Measurements from ENCODE around the gene BRINP2. TPM values are rescaled to one million over a fixed set of nuclear protein-coding genes. Genes with fewer than 3 reads are reported as not detected.
A peak's percentile ranks its signal among the peaks of the same experiment; 100 is the strongest.

The BRINP2 gene
- total RNA-seq (2022) (not detected in 2 replicates), Bru-seq, nascent RNA (percentile 5 among the genes with signal in this experiment), BruChase-seq, experiment 1, labeled RNA remaining after a 6-hour chase (percentile 1 among the genes with signal in this experiment), BruChase-seq, experiment 2, labeled RNA remaining after a 2-hour chase (percentile 1 among the genes with signal in this experiment)
- long read RNA-seq, result 0 reads

- no peak for DNase-seq
- intact Hi-C loops (cut with micrococcal nuclease; ENCODE audit: unreplicated experiment), result no loop called here
- H3K27ac Mint-ChIP-seq (ENCODE audit: unreplicated experiment), result no peak within 1 kb of the TSS
- H3K9me3 Mint-ChIP-seq (ENCODE audit: low read depth, unreplicated experiment), result no peaks in the 10 kb centered on the region
- H3K4me1 Mint-ChIP-seq (ENCODE audit: low read depth, unreplicated experiment), result no peaks in the 10 kb centered on the region
- BruUV-seq (replicated peaks), result no TSS peak
- no peak within 1 kb of the TSS for H3K4me3 Mint-ChIP-seq (ENCODE audit: low read depth, unreplicated experiment)
- CTCF ChIA-PET, result no interaction called here
- H3K27me3 Mint-ChIP-seq (ENCODE audit: unreplicated experiment), result peaks cover 4% of the 10 kb centered on the region
- no peaks in the 10 kb centered on the region for H3K36me3 Mint-ChIP-seq (ENCODE audit: insufficient read depth, unreplicated experiment)
- no peak for TF ChIP-seq CTCF (IDR thresholded peaks at IDR 0.05; ENCODE audit: unreplicated experiment)
Observed at GRCh38 chr1:177170756-177171535, at the start of gene BRINP2. TSS of gene BRINP2 (plus strand) at chr1:177170958. CDS start at chr1:177229877, 58,919 bp downstream.

GRCh38 chr1:177122461-177123251 lies 48.1 kb upstream of the BRINP2 start:
- H3K4me1 Mint-ChIP-seq (ENCODE audit: low read depth, unreplicated experiment), result no peaks in the 10 kb centered on the region
- intact Hi-C loops (cut with micrococcal nuclease; ENCODE audit: unreplicated experiment), result no loop called here
- peaks cover 80% of the 10 kb centered on the region for H3K27me3 Mint-ChIP-seq (ENCODE audit: unreplicated experiment)
- BruUV-seq (replicated peaks), result no TSS peak
- H3K9me3 Mint-ChIP-seq (ENCODE audit: low read depth, unreplicated experiment), result no peaks in the 10 kb centered on the region
- no peak for DNase-seq
- H3K4me3 Mint-ChIP-seq (ENCODE audit: low read depth, unreplicated experiment), result no peak overlapping the region
- no peaks in the 10 kb centered on the region for H3K36me3 Mint-ChIP-seq (ENCODE audit: insufficient read depth, unreplicated experiment)
- TF ChIP-seq CTCF (IDR thresholded peaks at IDR 0.05; ENCODE audit: unreplicated experiment), result no peak
- CTCF ChIA-PET, result interaction anchor here (0.6 kb wide), 1 partner anchor 232 kb away, joined by 3 read pairs; no protein-coding TSS in a partner anchor
- no peak overlapping the region for H3K27ac Mint-ChIP-seq (ENCODE audit: unreplicated experiment)

GRCh38 chr1:177124577-177125278 lies 46.0 kb upstream of the BRINP2 start:
- no peak overlapping the region for H3K4me3 Mint-ChIP-seq (ENCODE audit: low read depth, unreplicated experiment)
- DNase-seq, result no peak
- H3K4me1 Mint-ChIP-seq (ENCODE audit: low read depth, unreplicated experiment), result no peaks in the 10 kb centered on the region
- H3K36me3 Mint-ChIP-seq (ENCODE audit: insufficient read depth, unreplicated experiment), result no peaks in the 10 kb centered on the region
- no TSS peak for BruUV-seq (replicated peaks)
- peaks cover 90% of the 10 kb centered on the region for H3K27me3 Mint-ChIP-seq (ENCODE audit: unreplicated experiment)
- no peak for TF ChIP-seq CTCF (IDR thresholded peaks at IDR 0.05; ENCODE audit: unreplicated experiment)
- no peak overlapping the region for H3K27ac Mint-ChIP-seq (ENCODE audit: unreplicated experiment)
- H3K9me3 Mint-ChIP-seq (ENCODE audit: low read depth, unreplicated experiment), result no peaks in the 10 kb centered on the region
- CTCF ChIA-PET, result interaction anchor here (1.0 kb wide), 1 partner anchor 14 kb away, joined by 3 read pairs; no protein-coding TSS in a partner anchor
- intact Hi-C loops (cut with micrococcal nuclease; ENCODE audit: unreplicated experiment), result no loop called here

- CTCF ChIA-PET, result no interaction called here
- peaks cover 85% of the 10 kb centered on the region for H3K27me3 Mint-ChIP-seq (ENCODE audit: unreplicated experiment)
- no peak for TF ChIP-seq CTCF (IDR thresholded peaks at IDR 0.05; ENCODE audit: unreplicated experiment)
- BruUV-seq (replicated peaks), result no TSS peak
- H3K36me3 Mint-ChIP-seq (ENCODE audit: insufficient read depth, unreplicated experiment), result no peaks in the 10 kb centered on the region
- H3K4me3 Mint-ChIP-seq (ENCODE audit: low read depth, unreplicated experiment), result no peak overlapping the region
- no peaks in the 10 kb centered on the region for H3K4me1 Mint-ChIP-seq (ENCODE audit: low read depth, unreplicated experiment)
- no peak for DNase-seq
- no peak overlapping the region for H3K27ac Mint-ChIP-seq (ENCODE audit: unreplicated experiment)
- intact Hi-C loops (cut with micrococcal nuclease; ENCODE audit: unreplicated experiment), result no loop called here
- no peaks in the 10 kb centered on the region for H3K9me3 Mint-ChIP-seq (ENCODE audit: low read depth, unreplicated experiment)
Observed at GRCh38 chr1:177126267-177126666, 44.5 kb upstream of the BRINP2 start.

All from Calu3 (cell line).